K562 (cell line): ENCODE results near the gene TMEM215. TPM values are rescaled to one million over a fixed set of nuclear protein-coding genes. Genes with fewer than 3 reads are reported as not detected.

Source experiments
- ATAC-seq: fragments of 200-7000 bp; cut with Tn5 transposase; 3 replicates; pipeline ENCODE4 v1.9.1; 2020; ENCODE audit warnings: moderate library complexity
- BruUV-seq: library from RNA; stranded (reverse); fragments of 400-500 nt; replicated peaks from 2 replicates; lab custom pipeline; 2021; lab: Mats Ljungman, UMichigan
- CTCF ChIA-PET: fragments of 300-600 bp; formaldehyde crosslinking; extraction: SDS; loops from one replicate; lab custom pipeline; 2021; ENCODE audit warnings: low intra/inter-chr PET ratio; lab: Yijun Ruan, JAX
- POLR2A ChIA-PET: fragments of 300-600, 350-650 bp; sonication (Branson Sonifier 250); formaldehyde crosslinking; extraction: SDS; loops from one replicate; lab custom pipeline; 2021; ENCODE audit warnings: antibody characterized with exemption, inconsistent platforms; lab: Yijun Ruan, JAX
- DNase-seq, 4 experiments: peaks; one replicate each; pipeline versions ENCODE4 v3.0.0 to v3.0.0-alpha.2; 2011 to 2018; ENCODE audit warnings: low spot score in 3 of 4, mixed read lengths in 3 of 4; ENCODE audit errors: extremely low read depth in 1 of 4
- FAIRE-seq: peaks from 2 replicates; lab custom pipeline; 2011; peaks lifted over from hg19 to GRCh38; lab: Jason Lieb, UNC
- H2AFZ ChIP-seq: 2 replicates; pipeline ENCODE4 v1.6.0; 2011; ENCODE audit warnings: low read depth, low read length, control low read depth, inconsistent platforms
- H3K27ac ChIP-seq: fragments of 200-600 bp; 3 replicates; pipeline ENCODE4 v1.8.0; 2011; ENCODE audit warnings: low read depth, mild to moderate bottlenecking, control low read depth, inconsistent platforms, low read length, moderate library complexity, mixed read lengths; ENCODE audit errors: extremely low read depth
- H3K27me3 ChIP-seq, 2 experiments: fragments of 300-600 bp in 1 of 2; 2 replicates in 1 of 2; 3 replicates in 1 of 2; pipeline versions ENCODE4 v1.6.0 to v1.8.0; 2011; ENCODE audit warnings: inconsistent platforms in 2 of 2, low read length in 2 of 2, mild to moderate bottlenecking in 1 of 2, mixed read lengths in 1 of 2, moderate library complexity in 1 of 2; ENCODE audit not compliant: control insufficient read depth in 2 of 2, insufficient read depth in 2 of 2
- H3K36me3 ChIP-seq: fragments of 300-600 bp; 3 replicates; pipeline ENCODE4 v1.8.0; 2011; ENCODE audit warnings: mild to moderate bottlenecking, low read length, inconsistent platforms; ENCODE audit not compliant: control insufficient read depth, insufficient read depth
- H3K4me1 ChIP-seq, 2 experiments: fragments of 200-600 bp in 1 of 2; replicated peaks in 1 of 2; 2 replicates in 1 of 2; 3 replicates in 1 of 2; pipeline versions ENCODE4 v1.5.1 to v1.8.0; 2011; ENCODE audit warnings: inconsistent platforms in 2 of 2, low read length in 2 of 2, mild to moderate bottlenecking in 1 of 2, mixed read lengths in 1 of 2, moderate library complexity in 1 of 2; ENCODE audit not compliant: control insufficient read depth in 2 of 2, insufficient read depth in 2 of 2
- H3K4me2 ChIP-seq: 2 replicates; pipeline ENCODE4 v1.6.1; 2011; ENCODE audit warnings: low read length, control low read depth, inconsistent platforms, mixed read lengths; ENCODE audit not compliant: insufficient read depth
- H3K4me3 ChIP-seq: fragments of 200-600 bp; sonication (generic), shearing (Covaris generic); 2 replicates; pipeline ENCODE4 v1.5.1; 2016; ENCODE audit warnings: control low read depth, inconsistent platforms
- H3K79me2 ChIP-seq: fragments of 200-600 bp; 3 replicates; pipeline ENCODE4 v1.8.0; 2011; ENCODE audit warnings: low read length, inconsistent platforms; ENCODE audit not compliant: control insufficient read depth, insufficient read depth
- H3K9ac ChIP-seq, 2 experiments: 2 replicates each; pipeline versions ENCODE4 v1.6.0 to v1.6.1; 2011; ENCODE audit warnings: low read depth in 2 of 2, low read length in 2 of 2, control low read depth in 1 of 2, inconsistent platforms in 1 of 2, mild to moderate bottlenecking in 1 of 2, mixed read lengths in 1 of 2; ENCODE audit not compliant: insufficient read depth in 1 of 2
- H3K9me1 ChIP-seq: one replicate; pipeline ENCODE4 v1.6.0; 2011; ENCODE audit warnings: inconsistent platforms, mild to moderate bottlenecking, low read length, moderate library complexity; ENCODE audit not compliant: control insufficient read depth, insufficient read depth
- H3K9me3 ChIP-seq: replicated peaks from 2 replicates; pipeline ENCODE4 v1.5.1; 2011; ENCODE audit warnings: low read depth, low read length, inconsistent platforms; ENCODE audit not compliant: control insufficient read depth, insufficient read depth
- H4K20me1 ChIP-seq: replicated peaks from 2 replicates; pipeline ENCODE4 v1.6.1; 2011; ENCODE audit warnings: low read length, inconsistent platforms, mixed read lengths; ENCODE audit not compliant: control insufficient read depth, insufficient read depth
- HDAC1 ChIP-seq, 2 experiments: fragments of 450-650 bp; IDR thresholded peaks; 2 replicates each; pipeline ENCODE4 v1.6.1; 2016 to 2017; ENCODE audit warnings: inconsistent platforms in 1 of 2, mild to moderate bottlenecking in 1 of 2, moderate library complexity in 1 of 2
- HES1 ChIP-seq: fragments of 450-650 bp; IDR thresholded peaks from 2 replicates; pipeline ENCODE4 v1.6.1; 2016; ENCODE audit warnings: low read depth, mild to moderate bottlenecking, moderate library complexity
- HNRNPH1 ChIP-seq: fragments of 200-400 bp; formaldehyde crosslinking; optimal IDR thresholded peaks from 2 replicates; pipeline ENCODE3; 2017; ENCODE audit warnings: low read depth, mild to moderate bottlenecking, low read length, moderate library complexity
- LEF1 ChIP-seq: fragments of 450-650 bp; IDR thresholded peaks from 2 replicates; pipeline ENCODE4 v1.6.1; 2016; ENCODE audit warnings: mild to moderate bottlenecking
- POLR2AphosphoS2 ChIP-seq: IDR thresholded peaks from 2 replicates; pipeline ENCODE4 v1.6.1; 2012; ENCODE audit warnings: low read length, improper control_type of control experiment
- RCOR1 ChIP-seq, 2 experiments: IDR thresholded peaks; 2 replicates each; pipeline ENCODE4 v1.6.1; 2012; ENCODE audit warnings: low read depth in 2 of 2, low read length in 2 of 2, borderline replicate concordance in 1 of 2, improper control_type of control experiment in 1 of 2
- TRIM25 ChIP-seq: fragments of 450-650 bp; IDR thresholded peaks from 2 replicates; pipeline ENCODE4 v1.7.0; 2016; ENCODE audit warnings: borderline replicate concordance
- ZBTB1 ChIP-seq: sonication (generic); formaldehyde crosslinking; IDR thresholded peaks from 2 replicates; pipeline ENCODE4 v1.8.1; 2023; ENCODE audit warnings: missing genetic modification reagents, low read depth, mild to moderate bottlenecking, borderline replicate concordance
- ZC3H8 ChIP-seq: fragments of 450-650 bp; IDR thresholded peaks from 2 replicates; pipeline ENCODE4 v1.6.1; 2017
- ZEB2 ChIP-seq: fragments of 450-650 bp; IDR thresholded peaks from 2 replicates; pipeline ENCODE4 v1.6.1; 2016
- ZKSCAN3 ChIP-seq: fragments of 250-450 bp; sonication (Bioruptor Pico); IDR thresholded peaks from 2 replicates; pipeline ENCODE4 v1.4.0; 2020
- ZNF12 ChIP-seq: sonication (generic); formaldehyde crosslinking; IDR thresholded peaks from 2 replicates; pipeline ENCODE4 v1.4.0; 2020; ENCODE audit warnings: mild to moderate bottlenecking, missing genetic modification reagents
- ZNF212 ChIP-seq: fragments of 450-650 bp; formaldehyde crosslinking; IDR thresholded peaks from 2 replicates; pipeline ENCODE4 v1.4.0; 2020; ENCODE audit warnings: mild to moderate bottlenecking
- ZNF354B ChIP-seq: fragments of 250-450 bp; sonication (Bioruptor Pico); IDR thresholded peaks from 2 replicates; pipeline ENCODE4 v1.4.0; 2020
- ZNF445 ChIP-seq: fragments of 250-450 bp; sonication (Bioruptor Pico); IDR thresholded peaks from 2 replicates; pipeline ENCODE4 v1.4.0; 2020; ENCODE audit warnings: low read depth, mild to moderate bottlenecking, moderate library complexity
- ZNF589 ChIP-seq: fragments of 200-800 bp; sonication (Bioruptor generic); IDR thresholded peaks from 2 replicates; pipeline ENCODE4 v1.6.1; 2016; ENCODE audit warnings: low read depth, missing genetic modification characterization, missing compliant biosample characterization
- ZNF766 ChIP-seq: fragments of 200-800 bp; sonication (Bioruptor generic); conservative IDR thresholded peaks from 2 replicates; pipeline ENCODE4 v1.6.1; 2016; ENCODE audit warnings: missing genetic modification characterization, missing compliant biosample characterization
- WGBS: fragments of 100-300 bp; shearing (Covaris generic); methylation state at CpG from one replicate; pipeline ENCODE4 v1.1.6; 2016; ENCODE audit warnings: low coverage, mixed read lengths; ENCODE audit not compliant: insufficient coverage; ENCODE audit errors: missing lambda C conversion rate; 5-methylcytosine and 5-hydroxymethylcytosine counted together
- in situ Hi-C: fragments of 300-500 bp; cut with MboI; formaldehyde crosslinking; loops from 4 replicates; pipeline ENCODE4 v1.15.0; 2018; ENCODE audit warnings: inconsistent platforms, mixed read lengths
- intact Hi-C: fragments of 100-400 bp; cut with micrococcal nuclease; formaldehyde crosslinking; loops from 2 replicates; pipeline ENCODE4 v1.14.2; 2022
- polyA plus RNA-seq, 8 experiments: library from polyadenylated mRNA; depleted of rRNA in 4 of 8; stranded (reverse) in 5 of 8; unstranded in 3 of 8; fragments of >200 nt; fragmentation: Nextera tagmentation in 2 of 8; fragmentation: Illumina TruSeq in 1 of 8; extraction: Ambion mirVana in 2 of 8; extraction: Trizol in 1 of 8; gene quantifications; 2 replicates each; pipeline versions ENCODE4 v1.2.1 to v1.2.3, GENCODE V29; 2011 to 2014; ENCODE audit warnings: inconsistent platforms in 1 of 8, missing spikeins in 1 of 8
- total RNA-seq, 7 experiments: library from RNA; depleted of rRNA in 6 of 7; stranded (reverse); fragments of >200 nt in 6 of 7; fragmentation: Illumina TruSeq in 2 of 7; extraction: Trizol in 2 of 7; gene quantifications; 2 replicates each; pipeline versions ENCODE4 v1.2.1 to v1.2.3, GENCODE V29; 2011 to 2021; ENCODE audit warnings: low replicate concordance in 1 of 7

TMEM215 gene
- total and polyA plus RNA-seq, 9 of the 15 experiments (the other 6 are each of a cell fraction or from before 2014, with no cell fraction given), result not detected

- ATAC-seq (no peak), FAIRE-seq (no peak), DNase-seq (no peak)
- Histone ChIP-seq H3K9me3 (no peaks in the 10 kb centered on the region), H3K9ac (no peak overlapping the region), H3K4me2 (no peak overlapping the region), H3K4me1 (no peaks in the 10 kb centered on the region), H3K4me3 (no peak overlapping the region), H3K27me3 (no peaks in the 10 kb centered on the region), H3K36me3 (no peaks in the 10 kb centered on the region), H3K79me2 (no peaks in the 10 kb centered on the region), H3K9me1 (no peaks in the 10 kb centered on the region), H3K27ac (no peak overlapping the region), H4K20me1 (no peaks in the 10 kb centered on the region), H2AFZ (no peak overlapping the region)
- intact Hi-C loops, result no loop called here
- in situ Hi-C loops, result no loop called here
- WGBS, result 0% methylated on average over 4 of the region's 4 CpGs
- TF ChIP-seq LEF1, result no peak
- no peak for TF ChIP-seq ZBTB1
- no peak for TF ChIP-seq ZNF766
- TF ChIP-seq HDAC1 (IDR thresholded peaks at IDR 0.05), result no peak
- no peak for TF ChIP-seq ZNF354B
- TF ChIP-seq ZNF12 (CRISPR knock-in tag), result no peak
- no peak for TF ChIP-seq ZKSCAN3 (CRISPR knock-in tag)
- POLR2A ChIA-PET, result no interaction called here
- BruUV-seq, result no TSS peak
- CTCF ChIA-PET, result no interaction called here
Observed at GRCh38 chr9:32741706-32742105, 41.6 kb upstream of the TMEM215 start.

GRCh38 chr9:32742296-32742695, 41.0 kb upstream of the TMEM215 start:
- Histone ChIP-seq H3K36me3 (no peaks in the 10 kb centered on the region), H3K9ac (no peak overlapping the region), H3K27me3 (no peaks in the 10 kb centered on the region), H3K4me1 (no peaks in the 10 kb centered on the region), H2AFZ (no peak overlapping the region), H3K27ac (no peak overlapping the region), H3K9me3 (no peaks in the 10 kb centered on the region), H3K4me3 (no peak overlapping the region), H3K79me2 (no peaks in the 10 kb centered on the region), H4K20me1 (no peaks in the 10 kb centered on the region), H3K9me1 (no peaks in the 10 kb centered on the region), H3K4me2 (no peak overlapping the region)
- ChIA-PET CTCF (no interaction called here), POLR2A (no interaction called here)
- 0% methylated on average over 2 of the region's 2 CpGs for WGBS
- FAIRE-seq (no peak), ATAC-seq (no peak), DNase-seq (no peak)
- intact Hi-C loops, result no loop called here
- in situ Hi-C loops, result no loop called here
- TF ChIP-seq HNRNPH1 (no peak), HES1 (no peak), TRIM25 (no peak), ZNF589 (no peak), RCOR1 (IDR thresholded peaks at IDR 0.05; ENCODE audit: borderline replicate concordance in 1 of 2, low read depth in 2 of 2, low read length in 2 of 2) (no peak), ZEB2 (no peak), POLR2AphosphoS2 (no peak), ZC3H8 (no peak), ZNF212 (CRISPR knock-in tag) (no peak), ZNF445 (CRISPR knock-in tag) (no peak)
- BruUV-seq, result no TSS peak
